ENCODE data around the gene REXO4. TPM values are rescaled to one million over a fixed set of nuclear protein-coding genes. Genes with fewer than 3 reads are reported as not detected.

REXO4 gene
- total and polyA plus RNA-seq, 5 donors from 2014 or later, result 9.8 to 19.4 (median 16.3) TPM

DNA sequence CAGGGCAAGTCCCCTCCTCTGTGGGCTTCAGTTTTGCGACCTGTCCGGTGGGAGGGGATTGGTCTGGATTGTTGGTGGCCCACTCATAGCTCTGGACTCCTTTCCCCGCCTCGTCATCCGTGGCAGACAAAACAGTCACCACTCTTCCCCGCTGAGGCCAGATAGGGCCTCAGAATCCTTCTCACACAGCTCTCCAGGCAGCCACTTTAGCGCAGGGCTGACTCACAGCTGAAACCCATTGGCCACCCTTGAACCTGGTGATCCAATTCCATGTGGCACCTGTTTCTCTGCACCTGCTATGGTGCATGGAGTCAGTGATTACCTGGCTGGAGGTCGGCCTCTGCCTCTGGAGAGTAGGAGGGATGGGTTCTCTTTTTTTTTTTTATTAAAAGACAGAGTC, 26.2 kb upstream of the REXO4 start:
- DNase-seq (no peak), ATAC-seq (ENCODE audit: low read depth in 2 of 2) (no peak)
- Mint-ChIP-seq H3K27me3 (peaks cover 14% of the 10 kb centered on the region), H3K9me3 (no peaks in the 10 kb centered on the region), H3K4me1 (peaks cover 0 to 2% (median 0%) of the 10 kb centered on the region in 4 donors), H3K4me3 (no peak overlapping the region), H3K27ac (no peak overlapping the region), H3K36me3 (no peaks in the 10 kb centered on the region)
- Histone ChIP-seq H3K4me3 (ENCODE audit: low read depth, low read length) (no peak overlapping the region), H3K4me1 (ENCODE audit: control insufficient read depth, insufficient read depth, low read length, poor library complexity, severe bottlenecking) (no peaks in the 10 kb centered on the region), H3K27me3 (ENCODE audit: control insufficient read depth, insufficient read depth, low read length) (no peaks in the 10 kb centered on the region), H3K36me3 (ENCODE audit: control insufficient read depth, insufficient read depth, low read length) (no peaks in the 10 kb centered on the region), H3K27ac (ENCODE audit: insufficient read depth, low read length, poor library complexity, severe bottlenecking) (no peak overlapping the region), H3K9me3 (ENCODE audit: control insufficient read depth in 2 of 2, low read length in 2 of 2) (no peaks in the 10 kb centered on the region)

DNA sequence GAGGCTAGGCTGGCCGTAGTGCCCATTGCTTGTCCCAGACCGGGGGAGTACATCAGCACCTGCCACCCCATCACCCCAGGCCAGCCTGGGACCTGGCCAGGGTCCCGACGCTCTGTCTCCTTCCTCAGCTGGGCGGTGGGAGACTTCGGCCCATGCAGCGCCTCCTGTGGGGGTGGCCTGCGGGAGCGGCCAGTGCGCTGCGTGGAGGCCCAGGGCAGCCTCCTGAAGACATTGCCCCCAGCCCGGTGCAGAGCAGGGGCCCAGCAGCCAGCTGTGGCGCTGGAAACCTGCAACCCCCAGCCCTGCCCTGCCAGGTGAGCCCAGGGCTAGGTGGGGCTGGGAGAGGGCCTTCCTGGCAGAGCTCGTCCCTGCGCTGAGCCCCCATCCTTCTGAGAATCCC, 25.4 kb upstream of the REXO4 start:
- no peaks in the 10 kb centered on the region for H3K9me3 Mint-ChIP-seq
- H3K36me3 ChIP-seq (ENCODE audit: control insufficient read depth, insufficient read depth, low read length), result no peaks in the 10 kb centered on the region
- no peak overlapping the region for H3K27ac Mint-ChIP-seq
- H3K9me3 ChIP-seq (ENCODE audit: control insufficient read depth in 2 of 2, low read length in 2 of 2), result no peaks in the 10 kb centered on the region
- peaks cover 14% of the 10 kb centered on the region for H3K27me3 Mint-ChIP-seq
- no peak for ATAC-seq (ENCODE audit: low read depth in 2 of 2)
- no peak overlapping the region for H3K27ac ChIP-seq (ENCODE audit: insufficient read depth, low read length, poor library complexity, severe bottlenecking)
- peaks cover 0 to 2% (median 0%) of the 10 kb centered on the region in 4 donors for H3K4me1 Mint-ChIP-seq
- no peak for DNase-seq
- H3K4me3 ChIP-seq (ENCODE audit: low read depth, low read length), result no peak overlapping the region
- no peaks in the 10 kb centered on the region for H3K36me3 Mint-ChIP-seq
- H3K4me3 Mint-ChIP-seq, result no peak overlapping the region
- no peaks in the 10 kb centered on the region for H3K27me3 ChIP-seq (ENCODE audit: control insufficient read depth, insufficient read depth, low read length)
- no peaks in the 10 kb centered on the region for H3K4me1 ChIP-seq (ENCODE audit: control insufficient read depth, insufficient read depth, low read length, poor library complexity, severe bottlenecking)

- no peaks in the 10 kb centered on the region for H3K27me3 ChIP-seq (ENCODE audit: control insufficient read depth, insufficient read depth, low read length)
- Mint-ChIP-seq H3K27ac (peak overlapping the region in 1 of 3 donors; percentile 3), H3K27me3 (peaks cover 6% of the 10 kb centered on the region), H3K4me3 (no peak overlapping the region), H3K4me1 (peaks cover 0 to 2% (median 0%) of the 10 kb centered on the region in 4 donors), H3K36me3 (no peaks in the 10 kb centered on the region), H3K9me3 (no peaks in the 10 kb centered on the region)
- H3K27ac ChIP-seq (ENCODE audit: insufficient read depth, low read length, poor library complexity, severe bottlenecking), result no peak overlapping the region
- H3K9me3 ChIP-seq (ENCODE audit: control insufficient read depth in 2 of 2, low read length in 2 of 2), result no peaks in the 10 kb centered on the region
- no peaks in the 10 kb centered on the region for H3K4me1 ChIP-seq (ENCODE audit: control insufficient read depth, insufficient read depth, low read length, poor library complexity, severe bottlenecking)
- ATAC-seq (ENCODE audit: low read depth in 2 of 2), result no peak
- H3K4me3 ChIP-seq (ENCODE audit: low read depth, low read length), result no peak overlapping the region
- no peaks in the 10 kb centered on the region for H3K36me3 ChIP-seq (ENCODE audit: control insufficient read depth, insufficient read depth, low read length)
- no peak for DNase-seq
Observed at GRCh38 chr9:133441571-133441970, 23.8 kb upstream of the REXO4 start.

GRCh38 chr9:133440874-133441273, 23.1 kb upstream of the REXO4 start:
- Histone ChIP-seq H3K4me1 (ENCODE audit: control insufficient read depth, insufficient read depth, low read length, poor library complexity, severe bottlenecking) (no peaks in the 10 kb centered on the region), H3K27ac (ENCODE audit: insufficient read depth, low read length, poor library complexity, severe bottlenecking) (no peak overlapping the region), H3K4me3 (ENCODE audit: low read depth, low read length) (no peak overlapping the region), H3K9me3 (ENCODE audit: control insufficient read depth in 2 of 2, low read length in 2 of 2) (no peaks in the 10 kb centered on the region), H3K36me3 (ENCODE audit: control insufficient read depth, insufficient read depth, low read length) (no peaks in the 10 kb centered on the region), H3K27me3 (ENCODE audit: control insufficient read depth, insufficient read depth, low read length) (no peaks in the 10 kb centered on the region)
- H3K4me3 Mint-ChIP-seq, result no peak overlapping the region
- DNase-seq (peak in 1 of 3 donors; percentile 18), ATAC-seq (ENCODE audit: low read depth in 2 of 2) (peak in 1 of 2 donors; percentile 38)
- no peaks in the 10 kb centered on the region for H3K9me3 Mint-ChIP-seq
- peak overlapping the region in 2 of 3 donors; percentile 5 to 23 for H3K27ac Mint-ChIP-seq
- peaks cover 3% of the 10 kb centered on the region for H3K27me3 Mint-ChIP-seq
- peaks cover 0 to 2% (median 0%) of the 10 kb centered on the region in 4 donors for H3K4me1 Mint-ChIP-seq
- no peaks in the 10 kb centered on the region for H3K36me3 Mint-ChIP-seq

DNA sequence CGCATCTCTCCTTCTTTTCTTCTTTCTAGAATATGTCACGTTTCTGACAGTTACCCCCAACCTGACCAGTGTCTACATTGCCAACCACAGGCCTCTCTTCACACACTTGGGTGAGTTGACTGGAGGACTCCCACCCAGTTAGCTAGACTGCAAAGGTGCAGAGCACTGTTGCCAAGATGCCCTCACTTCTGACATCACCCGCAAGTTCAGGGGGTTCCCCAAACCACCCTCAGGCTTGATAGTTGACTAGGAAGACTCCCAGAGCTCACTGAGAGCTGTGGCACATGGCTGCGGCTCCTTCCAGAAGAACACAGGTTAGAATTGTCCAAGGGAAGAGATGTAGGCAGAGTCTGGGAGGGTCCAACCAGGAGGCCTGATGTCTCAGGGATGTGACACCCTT, 21.5 kb upstream of the REXO4 start:
- H3K4me3 Mint-ChIP-seq, result no peak overlapping the region

GRCh38 chr9:133437753-133438531, 20.1 kb upstream of the REXO4 start:
- H3K27me3 Mint-ChIP-seq, result no peaks in the 10 kb centered on the region
- Histone ChIP-seq H3K36me3 (ENCODE audit: control insufficient read depth, insufficient read depth, low read length) (no peaks in the 10 kb centered on the region), H3K27me3 (ENCODE audit: control insufficient read depth, insufficient read depth, low read length) (no peaks in the 10 kb centered on the region), H3K27ac (ENCODE audit: insufficient read depth, low read length, poor library complexity, severe bottlenecking) (no peak overlapping the region), H3K4me1 (ENCODE audit: control insufficient read depth, insufficient read depth, low read length, poor library complexity, severe bottlenecking) (no peaks in the 10 kb centered on the region), H3K9me3 (ENCODE audit: control insufficient read depth in 2 of 2, low read length in 2 of 2) (no peaks in the 10 kb centered on the region), H3K4me3 (ENCODE audit: low read depth, low read length) (no peak overlapping the region)
- peaks cover 0 to 2% (median 0%) of the 10 kb centered on the region in 7 donors for H3K9me3 Mint-ChIP-seq
- no peak overlapping the region for H3K27ac Mint-ChIP-seq
- no peak for DNase-seq
- no peak for ATAC-seq (ENCODE audit: low read depth in 2 of 2)
- no peaks in the 10 kb centered on the region for H3K36me3 Mint-ChIP-seq
- H3K4me3 Mint-ChIP-seq, result no peak overlapping the region
- peaks cover 0 to 3% (median 1%) of the 10 kb centered on the region in 4 donors for H3K4me1 Mint-ChIP-seq

More for the DNA sequence above, 21.5 kb upstream of the REXO4 start:
- ATAC-seq (ENCODE audit: low read depth in 2 of 2) (no peak), DNase-seq (no peak)
- Mint-ChIP-seq H3K27me3 (no peaks in the 10 kb centered on the region), H3K36me3 (no peaks in the 10 kb centered on the region), H3K4me1 (peaks cover 0 to 3% (median 1%) of the 10 kb centered on the region in 4 donors), H3K9me3 (no peaks in the 10 kb centered on the region), H3K27ac (no peak overlapping the region)
- H3K36me3 ChIP-seq (ENCODE audit: control insufficient read depth, insufficient read depth, low read length), result no peaks in the 10 kb centered on the region
- no peaks in the 10 kb centered on the region for H3K27me3 ChIP-seq (ENCODE audit: control insufficient read depth, insufficient read depth, low read length)
- H3K9me3 ChIP-seq (ENCODE audit: control insufficient read depth in 2 of 2, low read length in 2 of 2), result no peaks in the 10 kb centered on the region
- H3K27ac ChIP-seq (ENCODE audit: insufficient read depth, low read length, poor library complexity, severe bottlenecking), result no peak overlapping the region
- H3K4me1 ChIP-seq (ENCODE audit: control insufficient read depth, insufficient read depth, low read length, poor library complexity, severe bottlenecking), result no peaks in the 10 kb centered on the region
- H3K4me3 ChIP-seq (ENCODE audit: low read depth, low read length), result no peak overlapping the region

DNA sequence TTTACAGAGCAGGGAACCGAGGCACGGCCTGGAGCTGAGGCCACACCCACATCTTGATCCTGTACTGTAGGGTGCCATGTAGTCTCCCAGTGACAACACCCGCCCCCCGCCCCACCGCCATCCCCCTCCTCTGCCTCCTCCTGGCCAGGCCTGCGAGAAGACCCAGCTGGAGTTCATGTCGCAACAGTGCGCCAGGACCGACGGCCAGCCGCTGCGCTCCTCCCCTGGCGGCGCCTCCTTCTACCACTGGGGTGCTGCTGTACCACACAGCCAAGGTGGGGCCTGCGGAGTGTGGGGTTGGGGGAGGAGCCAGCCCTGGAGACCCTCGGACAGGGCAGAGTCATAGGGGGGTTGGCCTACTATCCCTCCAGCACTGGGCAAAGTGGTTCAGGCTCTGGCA, 18.9 kb upstream of the REXO4 start:
- H3K9me3 ChIP-seq (ENCODE audit: control insufficient read depth in 2 of 2, low read length in 2 of 2), result no peaks in the 10 kb centered on the region
- Mint-ChIP-seq H3K4me1 (peaks cover 0 to 3% (median 1%) of the 10 kb centered on the region in 4 donors), H3K4me3 (no peak overlapping the region), H3K27ac (no peak overlapping the region), H3K9me3 (peaks cover 0 to 2% (median 0%) of the 10 kb centered on the region in 7 donors), H3K36me3 (no peaks in the 10 kb centered on the region), H3K27me3 (peaks cover 5% of the 10 kb centered on the region)
- DNase-seq (no peak), ATAC-seq (ENCODE audit: low read depth in 2 of 2) (no peak)
- no peak overlapping the region for H3K4me3 ChIP-seq (ENCODE audit: low read depth, low read length)
- H3K36me3 ChIP-seq (ENCODE audit: control insufficient read depth, insufficient read depth, low read length), result no peaks in the 10 kb centered on the region
- no peaks in the 10 kb centered on the region for H3K4me1 ChIP-seq (ENCODE audit: control insufficient read depth, insufficient read depth, low read length, poor library complexity, severe bottlenecking)
- no peak overlapping the region for H3K27ac ChIP-seq (ENCODE audit: insufficient read depth, low read length, poor library complexity, severe bottlenecking)
- no peaks in the 10 kb centered on the region for H3K27me3 ChIP-seq (ENCODE audit: control insufficient read depth, insufficient read depth, low read length)

- H3K9me3 Mint-ChIP-seq, result peaks cover 0 to 2% (median 0%) of the 10 kb centered on the region in 7 donors
- Histone ChIP-seq H3K36me3 (ENCODE audit: control insufficient read depth, insufficient read depth, low read length) (no peaks in the 10 kb centered on the region), H3K4me3 (ENCODE audit: low read depth, low read length) (no peak overlapping the region), H3K27me3 (ENCODE audit: control insufficient read depth, insufficient read depth, low read length) (no peaks in the 10 kb centered on the region), H3K27ac (ENCODE audit: insufficient read depth, low read length, poor library complexity, severe bottlenecking) (no peak overlapping the region), H3K9me3 (ENCODE audit: control insufficient read depth in 2 of 2, low read length in 2 of 2) (no peaks in the 10 kb centered on the region), H3K4me1 (ENCODE audit: control insufficient read depth, insufficient read depth, low read length, poor library complexity, severe bottlenecking) (no peaks in the 10 kb centered on the region)
- ATAC-seq (ENCODE audit: low read depth in 2 of 2) (no peak), DNase-seq (no peak)
- H3K27ac Mint-ChIP-seq, result no peak overlapping the region
- no peak overlapping the region for H3K4me3 Mint-ChIP-seq
- no peaks in the 10 kb centered on the region for H3K36me3 Mint-ChIP-seq
- peaks cover 17% of the 10 kb centered on the region for H3K27me3 Mint-ChIP-seq
- peaks cover 0 to 4% (median 1%) of the 10 kb centered on the region in 4 donors for H3K4me1 Mint-ChIP-seq
Observed at GRCh38 chr9:133433351-133433843, 15.6 kb upstream of the REXO4 start.

Measured in CD4-positive, CD25-positive, alpha-beta regulatory T cell (primary cell).